C1 segment of cervical spinal cord (tissue), 14 donors: Measurements from ENCODE around the gene ANKRD39.

Experiments used
- DNase-seq, 14 donors: peaks; one replicate each; lab custom pipeline; 2025; lab: John Stamatoyannopoulos, UW

ANKRD39 gene

DNA sequence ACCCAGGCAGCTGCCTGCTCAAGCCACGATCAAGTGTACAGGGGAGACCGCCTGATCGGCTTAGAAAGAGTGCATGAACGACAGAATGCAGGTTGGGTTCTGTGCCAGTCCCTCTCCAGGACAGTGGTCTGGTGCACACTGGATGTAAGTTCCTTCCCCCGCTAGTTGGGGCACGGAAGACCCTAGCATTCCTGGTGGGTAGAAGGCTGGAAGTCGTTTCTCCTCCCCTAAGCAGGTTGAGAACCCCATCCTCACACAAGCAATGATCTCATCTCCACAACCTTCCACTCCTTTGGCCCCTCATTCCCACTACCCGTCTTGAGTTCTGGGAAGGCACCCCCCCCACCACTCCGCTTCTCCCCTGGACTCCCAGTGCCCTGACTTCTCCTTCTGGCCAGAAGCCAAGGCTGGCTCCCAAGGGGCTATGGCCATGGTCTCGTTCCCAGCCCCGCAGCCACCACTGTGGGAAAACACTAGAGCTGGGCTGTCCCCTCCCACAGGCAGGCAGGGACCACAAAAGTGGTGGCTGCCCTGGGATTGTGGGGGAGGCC lies 1.4 kb upstream of the ANKRD39 start:
- peak in 6 of 14 donors; percentile 45 to 72 (median 63) for DNase-seq

DNA sequence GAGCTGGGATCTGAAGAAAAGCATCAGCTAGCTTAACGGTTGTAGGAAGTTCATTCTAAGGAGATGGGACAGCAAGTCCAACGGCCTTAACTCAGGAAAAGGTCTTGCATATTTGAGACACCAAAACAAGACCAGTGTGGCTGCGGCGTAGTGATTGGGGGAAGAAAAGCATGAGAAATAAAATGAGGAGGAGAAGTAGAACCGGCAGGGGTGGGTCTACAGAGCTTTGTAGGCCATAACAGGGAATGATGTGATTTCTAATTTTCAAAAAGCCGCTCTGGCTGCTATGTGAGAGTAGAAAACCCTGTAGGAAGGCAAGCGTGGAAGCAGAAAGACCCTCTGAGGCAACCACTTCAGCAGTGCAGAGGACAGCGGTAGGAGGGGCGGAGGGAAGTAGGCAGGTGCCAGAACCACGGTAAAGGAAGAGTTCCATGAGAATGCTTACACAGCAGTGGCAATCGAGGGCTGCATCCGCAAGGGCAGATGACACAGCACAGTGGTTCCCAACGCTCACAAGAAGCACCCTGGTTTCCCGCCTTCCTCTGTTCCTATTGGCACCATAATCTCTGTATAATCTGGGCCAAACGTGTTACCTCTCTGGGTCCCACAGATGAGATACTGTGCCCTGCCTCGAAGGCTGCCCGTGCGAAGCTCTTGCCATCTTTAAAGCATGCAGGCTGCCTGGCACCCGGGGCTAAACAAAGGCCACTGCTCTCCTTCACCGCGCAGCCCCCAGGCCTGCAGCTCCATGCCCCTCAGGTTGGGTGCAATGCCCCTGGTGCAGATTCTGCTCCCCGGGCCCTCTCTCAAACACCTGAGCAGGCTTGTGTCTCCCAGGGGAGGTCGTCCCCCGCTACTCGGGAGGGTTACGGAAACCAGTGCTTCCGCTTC lies 795 bp downstream of the ANKRD39 start:
- peak in 2 of 14 donors; percentile 35 to 69 for DNase-seq

DNA sequence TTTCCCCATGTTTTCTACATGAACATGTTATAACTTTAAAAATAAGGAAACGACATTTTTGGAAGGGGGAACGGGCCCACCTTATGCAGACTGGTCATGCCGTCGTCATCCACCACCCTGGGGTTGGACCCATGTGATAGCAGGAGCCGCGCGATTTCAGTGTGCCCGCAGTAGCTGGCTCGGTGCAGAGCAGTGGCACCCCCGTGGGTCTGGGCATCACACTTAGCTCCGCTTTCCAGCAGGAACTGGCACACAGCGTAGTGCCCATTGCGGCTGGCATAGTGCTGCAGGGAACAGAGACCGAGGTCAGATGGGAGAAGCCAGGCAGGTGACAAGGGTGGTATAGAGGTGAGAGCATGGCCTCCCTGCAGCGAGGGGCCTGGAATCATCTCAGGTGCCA lies 4.5 kb downstream of the ANKRD39 start:
- DNase-seq, result peak in 1 of 14 donors; percentile 83

DNA sequence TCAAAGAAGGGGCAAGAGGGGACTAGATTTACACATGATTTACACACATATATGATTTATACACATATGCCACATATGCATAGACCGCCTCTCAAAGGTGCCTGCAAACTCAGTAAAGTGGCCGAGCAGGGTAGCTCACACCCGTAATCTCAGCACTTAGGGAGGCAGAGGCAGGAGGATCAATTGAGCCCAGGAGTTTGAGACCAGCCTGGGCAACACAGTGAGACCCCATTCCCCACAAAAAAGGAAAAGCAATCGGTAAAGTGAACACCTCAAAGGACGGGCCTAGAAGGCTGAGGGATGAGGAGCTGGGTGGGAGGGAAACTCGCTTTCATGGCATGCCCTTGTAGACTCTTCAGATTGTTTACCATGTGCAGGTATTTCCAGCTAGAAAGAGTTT lies 5.1 kb downstream of the ANKRD39 start:
- DNase-seq, result no peak

DNA sequence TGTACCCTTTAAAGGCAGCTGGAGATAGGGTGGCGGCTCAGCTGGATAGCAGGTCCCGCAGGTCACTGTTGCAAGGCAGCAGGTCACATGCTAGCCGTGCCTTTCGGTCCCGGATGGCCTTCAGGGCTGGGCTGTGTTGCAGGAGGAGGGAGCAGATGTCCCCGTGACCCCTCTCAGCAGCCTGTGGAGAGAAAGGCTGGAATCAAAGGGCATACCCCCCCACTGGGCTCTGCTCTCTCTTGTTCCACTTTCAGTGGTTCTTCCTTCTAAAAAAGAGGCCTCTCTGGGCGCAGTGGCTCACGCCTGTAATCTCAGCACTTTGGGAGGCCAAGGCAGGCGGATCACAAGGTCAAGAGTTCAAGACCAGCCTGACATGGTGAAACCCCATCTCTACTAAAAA lies 9.6 kb downstream of the ANKRD39 start:
- DNase-seq, result no peak

DNA sequence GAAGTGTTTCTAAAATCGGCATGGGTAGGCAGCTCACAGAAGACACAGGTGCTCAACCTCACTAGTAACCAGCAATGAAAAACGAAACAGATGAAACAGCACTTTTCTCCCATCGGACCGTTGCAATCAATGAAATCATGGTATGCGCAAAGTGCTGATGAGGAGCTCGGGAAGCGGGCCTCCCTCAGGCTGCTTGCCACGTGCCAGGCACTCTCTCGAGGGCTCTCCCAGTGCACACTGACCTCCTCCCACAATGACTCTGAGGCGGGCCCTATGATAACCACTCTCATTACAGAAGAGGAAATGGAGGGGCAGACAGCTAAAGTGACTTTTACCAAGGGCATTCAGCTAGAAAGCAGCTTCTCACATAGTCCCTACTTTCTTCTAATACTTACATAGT lies 10.2 kb downstream of the ANKRD39 start:
- DNase-seq, result no peak

DNA sequence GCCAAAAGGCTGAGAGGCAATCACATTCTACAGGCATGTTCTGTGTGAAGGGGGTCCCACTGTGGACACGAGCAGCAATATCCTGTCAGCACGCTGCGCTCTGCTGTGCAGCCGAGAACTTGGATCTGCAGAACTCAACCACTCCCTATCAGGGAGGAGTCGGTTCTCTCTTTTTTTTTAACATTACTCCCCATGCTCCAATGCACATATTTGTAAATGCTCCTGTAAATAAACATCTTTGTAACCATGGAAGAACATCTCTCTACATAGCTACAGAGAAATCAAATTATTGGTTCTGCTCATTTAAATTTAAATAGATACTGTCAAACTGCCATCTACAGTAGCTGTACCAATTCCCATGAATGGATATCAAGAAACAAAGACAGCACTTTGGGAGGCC lies 11.0 kb downstream of the ANKRD39 start:
- no peak for DNase-seq

DNA sequence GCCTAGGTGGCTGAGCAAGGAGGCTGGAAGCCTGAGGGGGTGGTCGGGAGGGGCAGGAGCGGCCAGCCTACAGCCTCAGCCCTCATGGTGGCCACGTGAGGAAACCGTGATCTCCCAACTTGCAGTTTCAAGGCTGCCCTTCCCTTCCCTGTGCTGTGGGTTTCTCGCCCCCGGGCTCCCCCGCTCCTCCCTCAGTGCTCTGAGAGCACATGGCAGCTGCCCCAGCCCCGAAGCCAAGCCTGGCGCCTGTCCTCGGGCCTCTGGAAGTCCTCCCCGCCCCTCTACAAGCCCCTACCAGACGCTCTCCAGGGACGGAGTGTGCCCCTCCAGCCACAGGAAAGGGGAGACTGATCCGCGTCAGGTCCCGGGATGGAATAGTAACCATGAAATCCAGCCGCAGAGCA lies 13.4 kb downstream of the ANKRD39 start:
- DNase-seq, result no peak

DNA sequence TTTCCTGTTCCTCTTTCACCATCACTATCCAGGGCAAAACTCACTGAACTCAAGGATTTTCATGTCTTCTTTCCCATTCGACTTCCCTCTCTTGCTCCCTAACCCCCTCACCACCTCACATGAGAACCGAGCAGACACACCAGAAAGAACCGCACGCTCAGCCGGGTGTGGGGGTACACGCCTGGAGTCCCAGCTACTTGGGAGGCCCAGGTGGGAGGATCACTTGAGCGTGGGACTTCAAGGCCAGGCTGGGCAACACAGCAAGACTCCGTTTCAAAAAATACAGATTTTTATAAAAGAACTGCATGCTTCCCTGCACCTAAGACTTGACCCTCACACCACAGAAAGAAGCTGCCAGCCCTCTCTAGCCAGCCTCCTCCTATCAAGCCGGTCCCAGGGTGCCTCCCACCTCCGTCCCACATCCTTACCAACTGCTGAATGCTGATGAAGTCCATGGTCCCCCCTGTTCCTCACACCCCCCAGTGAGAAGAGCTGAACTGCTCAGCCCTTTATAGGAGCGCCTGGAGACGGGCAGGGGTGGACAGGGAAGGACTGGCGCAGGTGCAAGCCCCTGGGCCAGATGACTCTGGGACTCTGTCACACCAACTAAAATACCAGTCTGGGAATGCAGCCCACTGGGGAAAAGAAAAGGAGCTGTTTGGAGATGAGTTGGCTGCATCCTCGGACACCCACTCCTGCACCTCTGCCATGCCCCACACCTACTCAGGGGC lies 14.1 kb downstream of the ANKRD39 start, which contains the start of gene ANKRD23:
Gene ANKRD23 (minus strand): TSS at position 484 of the 731 bp plus-strand sequence. CDS start 29 bp downstream, at position 455.
- no peak for DNase-seq

DNA sequence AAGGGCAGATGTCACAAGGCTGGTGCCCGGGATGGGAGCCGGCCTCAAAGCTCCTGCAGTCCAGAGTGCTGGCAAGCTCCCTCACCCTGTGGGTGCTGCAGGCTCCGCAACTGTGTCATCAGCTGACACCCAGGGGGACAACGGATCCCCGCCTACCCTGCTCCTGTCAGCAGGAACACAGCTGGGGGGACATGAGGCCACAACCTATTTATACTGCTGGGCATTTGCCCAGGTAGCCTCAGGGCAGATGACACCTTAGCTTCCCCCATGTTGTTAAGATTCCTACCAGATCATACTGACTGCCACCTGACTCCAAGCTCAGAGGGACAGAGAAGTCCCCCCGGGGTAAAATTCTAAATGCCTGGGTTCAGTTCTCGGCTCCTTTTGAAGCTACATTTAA lies 15.2 kb downstream of the ANKRD39 start:
- DNase-seq, result no peak

DNA sequence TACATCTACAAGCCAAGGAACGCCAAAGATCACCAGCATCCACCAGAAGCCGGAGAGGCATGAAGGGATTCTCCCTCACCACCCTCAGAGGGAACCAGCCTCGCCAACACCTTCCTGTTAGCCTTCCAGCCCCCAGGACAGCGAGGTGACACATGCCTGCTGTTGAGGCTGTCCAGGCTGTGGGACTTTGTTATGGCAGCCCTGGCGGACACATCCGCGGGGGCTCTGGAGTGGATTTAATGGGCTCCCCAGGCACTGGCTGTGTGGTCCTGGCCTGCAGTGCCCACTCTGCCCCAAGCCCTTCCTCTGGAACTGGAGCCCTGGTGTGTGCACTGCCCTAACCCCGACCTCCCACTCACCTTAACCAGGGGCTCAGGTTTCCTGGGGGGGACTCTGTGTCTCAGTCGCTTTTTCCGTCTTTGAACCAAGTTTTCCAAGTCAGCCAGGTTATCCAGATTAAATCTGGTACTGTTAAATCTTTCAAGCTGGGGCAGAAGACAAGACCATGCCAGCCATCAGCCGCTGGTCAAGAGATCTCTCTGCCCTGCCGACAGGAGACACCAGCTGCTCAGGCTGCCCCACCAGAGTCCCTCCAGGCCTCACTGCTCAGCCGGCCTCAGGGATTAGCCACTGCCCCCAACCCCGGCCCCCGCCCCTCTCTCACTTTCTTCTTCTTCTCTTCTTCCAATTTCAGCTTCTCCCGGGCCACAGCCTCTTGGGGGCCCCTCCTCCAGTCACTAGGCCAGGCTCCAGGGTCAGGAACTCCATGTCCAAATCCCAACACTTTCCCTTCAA lies 15.9 kb downstream of the ANKRD39 start:
- no peak for DNase-seq

DNA sequence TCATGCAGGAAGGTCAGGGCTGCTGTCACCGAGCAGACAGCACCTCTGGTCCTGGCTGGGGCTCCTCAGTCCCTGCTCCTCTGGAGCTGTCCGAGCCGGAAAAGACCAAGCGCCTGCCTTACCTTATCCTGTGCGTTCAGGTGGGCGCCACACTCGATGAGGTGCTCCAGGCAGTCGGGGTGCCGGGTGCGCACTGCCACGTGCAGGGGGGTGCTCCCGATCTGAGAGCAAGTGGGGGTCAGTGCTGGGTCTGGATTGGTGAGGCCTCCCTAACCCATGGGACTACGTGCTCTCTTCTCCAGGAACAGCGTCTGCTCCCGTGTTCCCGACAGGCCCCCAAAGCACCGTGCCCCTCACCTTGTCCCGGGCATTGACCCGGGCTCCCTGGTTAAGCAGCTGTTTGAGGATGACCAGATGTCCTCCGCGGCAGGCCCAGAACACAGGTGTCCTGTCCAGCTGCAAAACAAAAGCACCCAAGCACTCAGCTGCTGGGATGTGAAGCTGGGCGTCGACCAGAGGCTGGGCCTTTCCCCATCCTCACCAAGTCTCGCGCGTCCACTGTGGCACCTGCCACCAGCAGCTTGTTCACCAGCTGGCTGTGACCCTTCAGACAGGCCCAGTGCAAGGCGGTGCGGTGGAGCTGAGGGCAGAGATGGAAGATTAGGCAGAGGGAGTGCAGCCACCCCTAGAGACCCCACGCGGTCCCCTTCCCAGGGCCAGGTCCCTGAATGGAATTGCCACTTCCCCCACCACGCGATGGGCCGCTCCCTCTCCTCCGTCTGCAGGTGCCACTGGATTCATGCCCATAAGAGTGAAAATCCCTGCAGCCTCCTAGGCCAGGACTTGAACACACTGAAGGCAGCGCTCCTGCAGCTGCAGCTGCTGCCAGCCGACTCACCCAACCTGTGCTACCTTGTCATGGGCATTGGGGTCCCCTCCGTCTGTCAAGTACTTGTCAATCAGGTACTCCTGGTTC lies 17.7 kb downstream of the ANKRD39 start:
- no peak for DNase-seq

DNA sequence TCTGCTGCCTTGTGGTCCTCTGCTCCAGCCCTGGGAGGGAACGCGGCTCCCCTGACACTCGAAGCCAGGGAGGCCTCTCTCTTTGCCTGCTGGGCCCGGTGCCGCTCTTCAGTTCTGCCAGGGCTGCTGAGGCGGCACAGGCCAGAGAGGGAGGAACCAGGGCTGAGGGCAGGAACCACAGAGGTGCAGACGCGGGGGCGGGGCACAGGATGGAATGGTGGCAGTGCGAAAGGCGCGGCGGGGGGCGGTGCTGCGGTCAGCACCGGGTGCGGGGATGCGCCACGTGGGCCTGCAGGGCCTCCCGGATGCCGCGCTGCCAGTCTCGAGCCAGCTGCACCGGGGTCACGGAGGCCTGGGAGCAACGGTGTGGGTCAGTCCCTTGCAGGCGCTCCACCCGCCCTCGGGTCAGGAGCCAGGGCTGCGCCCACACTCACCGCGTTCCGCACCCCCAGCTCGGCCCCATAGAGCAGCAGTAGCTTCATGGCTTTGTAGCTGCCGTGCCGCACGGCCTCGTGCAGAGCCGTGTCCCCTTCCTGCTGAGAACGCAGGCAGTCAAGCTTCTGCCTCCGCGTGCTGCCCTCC lies 18.4 kb downstream of the ANKRD39 start:
- no peak for DNase-seq

DNA sequence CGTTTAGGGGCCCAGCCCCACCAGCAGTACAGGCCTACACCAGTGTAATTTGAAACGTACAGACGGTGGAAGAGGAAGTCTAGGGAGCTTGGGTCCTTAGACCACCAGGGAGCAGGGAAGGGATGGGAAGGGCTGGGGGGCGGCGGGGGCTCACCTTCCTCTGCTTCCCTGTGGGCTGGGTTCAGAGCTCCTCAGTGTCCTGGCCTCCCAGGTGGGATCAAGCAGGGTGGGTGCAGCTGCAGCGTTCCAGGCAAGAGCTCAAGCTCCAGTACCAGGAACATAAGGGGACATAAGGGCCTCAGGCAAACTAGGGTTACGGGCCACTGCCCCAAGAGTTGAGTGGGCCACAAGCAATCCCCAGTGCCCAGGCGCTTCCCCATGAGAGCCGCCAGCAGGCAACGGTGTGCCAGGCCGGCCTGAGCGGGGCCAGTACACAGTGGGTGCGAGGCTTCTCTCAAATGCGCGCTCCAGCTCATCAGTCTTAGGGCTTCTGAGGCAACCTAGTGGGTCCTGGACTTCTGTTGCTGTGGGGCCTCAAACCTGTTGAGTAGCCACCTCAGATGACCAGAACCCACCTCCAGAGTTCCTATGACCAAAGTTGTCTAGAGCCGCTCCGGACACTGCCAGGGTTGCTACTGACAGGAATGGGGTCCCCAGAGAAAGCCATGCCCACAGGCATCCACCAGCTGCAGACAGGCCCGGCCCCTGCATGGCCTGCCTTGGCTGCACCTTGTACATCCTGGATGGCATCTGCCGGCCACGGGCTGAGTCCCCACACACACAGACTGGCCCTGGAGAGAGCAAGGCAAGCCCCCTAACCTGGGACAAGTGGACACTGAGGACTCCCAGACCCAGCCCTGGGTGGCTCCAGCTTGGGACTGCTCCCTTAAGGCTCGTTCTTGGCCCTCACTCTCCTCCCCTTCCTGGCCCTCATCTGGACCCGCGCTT lies 19.2 kb downstream of the ANKRD39 start:
- no peak for DNase-seq

DNA sequence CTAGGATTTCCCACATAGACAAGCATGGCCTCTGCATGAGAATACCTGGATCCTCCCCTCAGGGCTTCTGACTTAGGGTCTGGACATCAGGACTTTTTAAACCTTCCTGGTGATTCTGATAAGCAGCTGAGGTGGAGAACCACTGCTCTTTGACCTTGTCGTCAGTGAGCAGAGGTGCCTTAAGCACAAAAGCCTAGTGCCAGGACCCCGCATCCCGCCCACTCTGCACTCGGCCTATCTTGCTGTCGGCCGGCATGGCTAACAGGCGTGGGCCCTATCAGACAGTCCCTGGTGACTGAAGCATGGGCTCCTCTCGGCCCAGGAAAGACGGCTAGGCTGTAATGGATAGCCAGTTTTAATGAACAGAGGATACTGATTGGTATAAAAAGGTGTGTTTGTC lies 20.2 kb downstream of the ANKRD39 start:
- DNase-seq, result no peak

DNA sequence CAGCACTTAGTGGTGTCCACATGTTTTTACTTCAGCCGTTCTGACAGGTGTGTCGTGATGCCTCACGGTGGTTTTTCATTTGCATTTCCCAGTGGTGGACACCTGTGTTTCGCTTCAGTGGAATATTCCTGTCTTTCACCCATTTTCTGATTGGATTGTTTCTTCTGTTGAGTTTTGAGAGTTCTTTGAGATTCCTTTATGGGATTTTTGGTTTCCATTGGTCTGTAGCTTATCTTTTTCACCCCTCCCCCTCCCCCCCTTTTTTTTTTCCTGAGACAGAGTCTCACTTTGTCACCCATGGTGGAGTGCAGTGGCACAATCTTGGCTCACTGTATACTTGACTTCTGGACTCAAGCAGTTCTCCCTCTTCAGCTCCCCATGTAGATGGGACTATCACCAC lies 22.0 kb downstream of the ANKRD39 start:
- no peak for DNase-seq

DNA sequence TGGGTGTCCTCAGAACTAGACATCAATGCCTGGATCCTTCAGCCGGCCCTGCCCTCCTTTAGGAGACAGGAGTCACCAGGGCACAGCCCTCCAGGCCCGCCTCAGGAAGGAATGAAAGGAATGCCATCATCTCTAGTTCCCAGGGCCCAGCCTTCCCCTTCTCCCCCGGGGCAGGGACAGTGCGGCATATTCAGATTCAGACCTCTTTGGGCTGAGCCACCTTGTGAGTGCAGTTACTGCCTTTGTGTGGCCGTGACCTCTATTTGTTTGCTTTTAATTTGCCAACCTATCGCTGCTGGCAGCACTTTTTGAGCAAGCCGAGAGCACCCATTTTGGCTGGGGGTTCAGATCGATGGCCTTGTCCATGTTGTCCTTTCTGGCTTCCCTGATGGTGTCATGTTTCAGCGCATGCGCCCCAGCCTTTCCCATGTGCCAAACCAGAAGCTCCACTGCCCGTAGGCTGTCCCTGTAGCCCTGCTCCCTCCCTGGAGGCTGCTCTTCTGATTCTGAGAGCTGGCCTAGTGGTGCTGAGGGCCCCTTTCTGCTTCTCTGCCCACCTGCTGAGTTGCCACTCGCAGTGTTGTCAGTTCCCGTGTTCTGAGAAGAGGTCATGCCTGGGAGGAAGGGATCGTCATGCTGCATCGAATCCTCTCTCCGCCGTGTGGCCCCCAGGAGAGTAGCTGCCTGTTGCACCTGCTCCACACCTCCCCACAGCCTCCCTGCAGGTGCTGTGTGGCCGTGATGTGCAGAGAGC lies 24.9 kb downstream of the ANKRD39 start:
- peak in 1 of 14 donors; percentile 59 for DNase-seq

DNA sequence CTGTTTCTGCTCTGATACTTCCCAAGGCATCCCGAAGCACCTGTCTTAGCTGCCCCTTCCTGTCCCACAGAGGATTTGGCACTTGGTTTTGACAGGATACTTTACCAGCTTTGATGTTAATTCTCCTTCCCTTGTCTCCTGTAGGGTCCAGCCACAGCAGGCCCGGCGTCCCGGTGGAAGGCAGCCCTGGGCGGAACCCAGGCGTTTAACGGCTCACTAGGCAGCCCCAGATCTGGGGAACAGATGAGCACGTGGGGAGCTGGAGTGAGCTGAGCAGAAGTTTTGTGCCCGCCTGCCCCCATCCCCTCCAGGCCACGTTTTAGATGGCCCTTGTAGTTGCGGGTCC lies 25.4 kb downstream of the ANKRD39 start:
- peak in 1 of 14 donors; percentile 37 for DNase-seq
